WERI-Rb-1 (cell line): ENCODE results near the gene ANXA2.

Experiments
- DNase-seq: peaks from one replicate; pipeline ENCODE4 v3.0.0-alpha.2; 2020
- H3K27ac ChIP-seq: fragments of 250-450 bp; sonication (Bioruptor Pico); 2 replicates; pipeline ENCODE4 v1.5.1; 2020; ENCODE audit warnings: mild to moderate bottlenecking, moderate library complexity
- H3K27me3 ChIP-seq: fragments of 250-450 bp; sonication (Bioruptor Pico); 2 replicates; pipeline ENCODE4 v1.5.1; 2021; ENCODE audit warnings: mild to moderate bottlenecking, low read depth, moderate library complexity; ENCODE audit not compliant: insufficient read depth, severe bottlenecking
- H3K36me3 ChIP-seq: fragments of 250-450 bp; sonication (Bioruptor Pico); 2 replicates; pipeline ENCODE4 v1.5.1; 2020; ENCODE audit warnings: mild to moderate bottlenecking, moderate library complexity
- H3K4me3 ChIP-seq: 2 replicates; pipeline ENCODE4 v1.5.1; 2011; ENCODE audit warnings: low read depth, mild to moderate bottlenecking, control low read depth, low read length
- H3K9me3 ChIP-seq: fragments of 250-450 bp; sonication (Bioruptor Pico); 2 replicates; pipeline ENCODE4 v1.5.1; 2021; ENCODE audit warnings: mild to moderate bottlenecking, moderate library complexity; ENCODE audit not compliant: severe bottlenecking
- TF ChIP-seq, protein P1 (sequence below): IDR thresholded peaks from 2 replicates; pipeline ENCODE4 v1.5.1; 2011; ENCODE audit warnings: low read depth, mild to moderate bottlenecking, control low read depth, inconsistent platforms, low read length

ANXA2 gene

DNA sequence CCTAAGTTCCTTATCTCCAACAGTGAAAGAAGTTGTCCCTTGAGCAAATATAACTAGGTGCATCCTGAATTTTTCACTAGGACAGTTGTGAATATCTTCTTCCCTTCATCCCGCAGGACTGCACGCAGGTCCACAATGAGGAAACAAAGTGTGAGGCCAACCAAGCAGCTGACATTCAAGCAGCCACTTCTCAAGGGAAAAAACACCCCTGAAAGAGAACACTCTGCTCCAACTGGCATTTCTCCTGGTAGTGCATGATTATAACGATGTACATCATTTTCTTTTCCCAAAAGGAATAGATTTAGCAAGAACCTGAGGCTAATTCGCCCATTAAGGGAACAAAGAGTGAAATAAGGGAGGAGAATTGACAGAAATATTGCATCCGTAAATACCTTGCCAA, 74.5 kb downstream of the ANXA2 start:
- no peak overlapping the region for H3K4me3 ChIP-seq
- no peaks in the 10 kb centered on the region for H3K9me3 ChIP-seq
- no peak overlapping the region for H3K27ac ChIP-seq
- H3K36me3 ChIP-seq = no peaks in the 10 kb centered on the region
- no peak for DNase-seq
- TF ChIP-seq, protein P1, sequence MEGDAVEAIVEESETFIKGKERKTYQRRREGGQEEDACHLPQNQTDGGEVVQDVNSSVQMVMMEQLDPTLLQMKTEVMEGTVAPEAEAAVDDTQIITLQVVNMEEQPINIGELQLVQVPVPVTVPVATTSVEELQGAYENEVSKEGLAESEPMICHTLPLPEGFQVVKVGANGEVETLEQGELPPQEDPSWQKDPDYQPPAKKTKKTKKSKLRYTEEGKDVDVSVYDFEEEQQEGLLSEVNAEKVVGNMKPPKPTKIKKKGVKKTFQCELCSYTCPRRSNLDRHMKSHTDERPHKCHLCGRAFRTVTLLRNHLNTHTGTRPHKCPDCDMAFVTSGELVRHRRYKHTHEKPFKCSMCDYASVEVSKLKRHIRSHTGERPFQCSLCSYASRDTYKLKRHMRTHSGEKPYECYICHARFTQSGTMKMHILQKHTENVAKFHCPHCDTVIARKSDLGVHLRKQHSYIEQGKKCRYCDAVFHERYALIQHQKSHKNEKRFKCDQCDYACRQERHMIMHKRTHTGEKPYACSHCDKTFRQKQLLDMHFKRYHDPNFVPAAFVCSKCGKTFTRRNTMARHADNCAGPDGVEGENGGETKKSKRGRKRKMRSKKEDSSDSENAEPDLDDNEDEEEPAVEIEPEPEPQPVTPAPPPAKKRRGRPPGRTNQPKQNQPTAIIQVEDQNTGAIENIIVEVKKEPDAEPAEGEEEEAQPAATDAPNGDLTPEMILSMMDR = no peak
- H3K27me3 ChIP-seq = no peaks in the 10 kb centered on the region

DNA sequence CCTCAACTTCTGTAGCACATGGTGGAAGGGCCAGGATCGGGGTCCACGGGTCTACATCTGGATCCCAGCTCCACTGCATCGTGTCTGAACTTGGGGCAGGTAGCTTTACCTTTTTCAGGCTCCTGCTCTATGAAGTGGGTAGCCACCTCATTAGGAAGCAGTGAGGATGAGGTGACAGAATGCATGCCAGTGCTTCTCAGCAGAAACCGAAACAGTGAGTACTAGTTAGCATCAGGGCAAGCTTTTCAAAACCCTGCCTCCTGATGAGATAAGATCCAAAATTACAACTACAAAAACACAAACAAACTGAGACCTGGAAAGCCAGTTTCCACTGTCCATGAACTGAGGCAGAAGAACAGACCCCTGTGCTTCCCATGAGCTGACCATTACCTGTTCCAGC, 77.4 kb downstream of the ANXA2 start:
- Histone ChIP-seq H3K27me3 (no peaks in the 10 kb centered on the region), H3K27ac (no peak overlapping the region), H3K36me3 (no peaks in the 10 kb centered on the region), H3K9me3 (no peaks in the 10 kb centered on the region), H3K4me3 (no peak overlapping the region)
- TF ChIP-seq, protein P1 = no peak
- no peak for DNase-seq

DNA sequence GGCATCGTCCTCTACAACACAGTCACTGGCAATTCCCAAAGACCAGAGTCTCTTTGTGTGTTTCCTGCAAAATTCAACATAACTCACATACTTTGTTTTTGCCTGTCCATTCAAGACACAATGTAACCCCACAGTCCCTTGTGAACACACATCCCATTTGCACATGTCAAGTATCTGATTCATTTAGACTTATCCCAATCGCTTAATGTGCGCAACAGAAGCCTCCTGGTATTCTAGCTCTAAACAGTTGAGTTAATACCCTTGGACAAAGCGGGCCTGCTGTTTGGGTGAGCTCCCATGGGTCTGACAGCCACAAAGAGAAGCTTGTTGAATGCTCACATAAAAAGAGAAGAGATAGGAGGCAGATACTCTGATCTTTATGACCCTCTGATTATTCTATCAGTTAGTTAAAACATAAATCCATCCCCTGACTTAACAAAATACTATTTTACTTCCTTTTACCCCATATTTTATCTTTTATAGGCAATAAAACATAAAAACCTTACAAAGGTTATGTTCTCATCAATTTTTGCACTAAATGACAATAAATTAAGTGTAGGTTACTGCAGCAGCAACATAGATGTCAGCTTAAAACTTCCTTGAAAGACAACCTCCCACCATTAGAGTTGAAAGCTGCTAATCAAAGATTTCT, 79.4 kb downstream of the ANXA2 start:
- TF ChIP-seq, protein P1 = no peak
- DNase-seq = no peak
- no peak overlapping the region for H3K27ac ChIP-seq
- no peaks in the 10 kb centered on the region for H3K36me3 ChIP-seq
- no peaks in the 10 kb centered on the region for H3K27me3 ChIP-seq
- H3K9me3 ChIP-seq = no peaks in the 10 kb centered on the region
- H3K4me3 ChIP-seq = no peak overlapping the region

DNA sequence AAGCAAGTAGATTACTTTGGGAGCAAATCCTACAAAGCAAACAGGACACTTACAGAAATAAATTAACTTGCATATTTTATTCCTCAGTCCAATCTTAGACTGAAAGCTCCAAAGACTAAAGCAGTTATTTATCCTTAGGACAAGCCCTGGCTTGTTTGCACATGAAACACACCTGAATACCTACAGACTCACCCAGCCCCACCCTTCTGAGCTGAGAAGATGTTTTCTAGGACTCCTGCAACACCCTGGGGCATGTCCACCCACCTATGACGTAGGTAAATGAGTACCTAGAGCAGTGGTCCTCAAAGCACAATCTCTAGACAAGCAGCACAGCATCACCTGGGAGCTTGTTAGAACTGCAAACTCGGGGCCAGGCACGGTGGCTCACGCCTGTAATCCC, 80.8 kb downstream of the ANXA2 start:
- DNase-seq = no peak
- H3K4me3 ChIP-seq = no peak overlapping the region
- TF ChIP-seq, protein P1 = no peak
- H3K27me3 ChIP-seq = no peaks in the 10 kb centered on the region
- H3K36me3 ChIP-seq = no peaks in the 10 kb centered on the region
- H3K9me3 ChIP-seq = no peaks in the 10 kb centered on the region
- no peak overlapping the region for H3K27ac ChIP-seq

DNA sequence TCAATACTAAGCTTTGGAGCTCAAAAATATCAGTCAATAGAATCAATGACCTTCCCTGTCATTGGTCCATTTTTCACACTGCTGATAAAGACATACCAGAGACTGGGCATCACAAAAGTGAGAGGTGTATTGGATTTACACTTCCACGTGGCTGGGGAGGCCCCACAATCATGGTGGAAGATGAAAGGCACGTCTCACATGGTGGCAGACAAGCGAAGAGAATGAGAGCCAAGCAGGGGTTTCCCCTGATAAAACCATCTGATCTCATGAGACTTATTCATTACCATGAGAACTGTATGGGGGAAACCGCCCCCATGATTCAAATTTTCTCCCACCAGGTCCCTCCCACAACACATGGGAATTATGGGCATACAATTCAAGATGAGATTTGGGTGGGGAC, 81.9 kb downstream of the ANXA2 start:
- no peaks in the 10 kb centered on the region for H3K9me3 ChIP-seq
- H3K27ac ChIP-seq = no peak overlapping the region
- no peak for DNase-seq
- no peaks in the 10 kb centered on the region for H3K36me3 ChIP-seq
- no peaks in the 10 kb centered on the region for H3K27me3 ChIP-seq
- TF ChIP-seq, protein P1 = no peak
- no peak overlapping the region for H3K4me3 ChIP-seq

DNA sequence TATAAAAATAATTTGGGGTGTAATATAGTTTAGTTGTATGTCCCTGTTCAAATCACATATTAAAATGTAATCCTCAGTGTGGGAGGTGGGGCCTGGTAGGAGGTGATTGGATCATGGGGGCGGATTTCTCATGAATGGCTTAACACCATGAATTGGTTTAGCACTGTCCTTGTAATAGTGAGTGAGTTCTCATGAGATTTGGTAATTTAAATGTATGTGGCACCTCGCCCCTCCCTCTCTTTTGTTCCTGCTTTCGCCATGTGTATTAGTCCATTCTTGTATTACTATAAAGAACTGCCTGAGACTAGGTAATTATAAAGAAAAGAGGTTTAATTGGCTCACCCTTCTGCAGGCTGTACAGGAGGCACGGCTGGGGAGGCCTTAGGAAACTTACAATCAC, 83.9 kb downstream of the ANXA2 start:
- no peak for DNase-seq

More for the DNA sequence above, 83.9 kb downstream of the ANXA2 start:
- no peaks in the 10 kb centered on the region for H3K27me3 ChIP-seq
- no peak overlapping the region for H3K27ac ChIP-seq
- H3K36me3 ChIP-seq = no peaks in the 10 kb centered on the region
- H3K9me3 ChIP-seq = no peaks in the 10 kb centered on the region
- TF ChIP-seq, protein P1 = no peak
- H3K4me3 ChIP-seq = no peak overlapping the region
